Measurements from ENCODE around the gene MRPS22.

MRPS22 gene

DNA sequence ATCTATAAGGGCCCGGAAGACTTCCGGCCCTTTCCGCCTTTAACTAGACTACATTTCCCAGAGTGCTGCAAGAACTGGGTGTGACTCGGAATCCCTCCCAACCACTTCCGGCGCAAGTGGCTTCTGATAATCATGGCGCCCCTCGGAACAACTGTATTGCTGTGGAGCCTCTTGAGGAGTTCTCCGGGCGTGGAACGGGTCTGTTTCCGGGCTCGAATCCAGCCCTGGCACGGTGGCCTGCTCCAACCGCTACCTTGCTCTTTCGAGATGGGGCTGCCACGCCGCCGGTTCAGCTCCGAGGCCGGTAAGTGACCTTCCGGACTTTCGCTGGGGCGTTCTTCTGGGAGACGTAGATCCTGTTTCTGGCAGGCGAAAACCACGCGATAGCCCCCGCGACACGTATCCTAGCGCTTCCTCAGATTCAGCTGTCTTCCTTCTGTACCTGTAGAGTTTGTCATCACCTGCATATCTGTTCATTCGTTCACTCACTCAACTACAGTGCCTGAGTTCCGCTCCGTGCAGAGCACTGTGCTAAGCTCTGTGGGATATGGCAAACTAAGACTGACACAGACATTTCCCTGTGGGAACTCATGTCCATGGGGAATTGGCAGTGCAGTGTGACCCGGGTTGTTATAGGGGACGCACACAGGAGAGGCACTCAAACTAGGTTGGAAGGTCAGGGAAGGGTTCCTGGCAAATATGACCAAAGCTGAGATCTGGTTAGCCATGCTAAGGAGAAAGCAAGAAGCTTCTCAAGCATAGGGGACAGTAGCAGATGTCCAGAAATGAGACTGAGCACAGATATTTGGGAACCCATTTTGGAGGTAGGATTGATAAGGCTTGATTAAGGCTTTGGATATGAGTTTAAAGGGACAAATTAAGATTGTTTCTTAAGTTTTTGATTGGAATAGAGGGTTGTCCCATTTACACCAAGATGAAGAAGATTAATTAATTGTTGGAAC lies at the start of gene MRPS22:
MRPS22 (plus strand) TSS at position 126 of the 962 bp plus-strand sequence; CDS start at position 133, 7 bp downstream.
- DNase-seq, result peak; percentile 88

DNA sequence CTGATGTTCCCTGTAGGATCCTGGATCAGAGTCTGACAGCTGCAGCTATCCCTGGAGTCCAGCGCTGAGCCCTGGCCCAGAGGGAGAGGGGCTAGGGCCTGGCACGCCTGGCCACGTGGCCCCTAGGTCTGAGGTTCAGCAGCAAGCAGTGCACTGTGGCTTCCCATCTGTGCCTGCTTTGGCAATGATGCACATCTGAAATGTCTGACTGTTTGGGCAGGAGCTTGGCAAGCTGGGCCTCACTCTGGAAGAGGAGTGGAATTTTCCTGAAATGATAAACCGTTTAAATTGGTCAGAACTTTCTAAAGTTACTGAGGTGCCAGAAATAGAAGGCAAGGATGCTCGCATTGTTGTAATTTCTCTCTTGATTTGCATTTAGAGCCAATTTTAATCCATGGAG lies 48.8 kb upstream of the MRPS22 start:
- DNase-seq, result no peak

DNA sequence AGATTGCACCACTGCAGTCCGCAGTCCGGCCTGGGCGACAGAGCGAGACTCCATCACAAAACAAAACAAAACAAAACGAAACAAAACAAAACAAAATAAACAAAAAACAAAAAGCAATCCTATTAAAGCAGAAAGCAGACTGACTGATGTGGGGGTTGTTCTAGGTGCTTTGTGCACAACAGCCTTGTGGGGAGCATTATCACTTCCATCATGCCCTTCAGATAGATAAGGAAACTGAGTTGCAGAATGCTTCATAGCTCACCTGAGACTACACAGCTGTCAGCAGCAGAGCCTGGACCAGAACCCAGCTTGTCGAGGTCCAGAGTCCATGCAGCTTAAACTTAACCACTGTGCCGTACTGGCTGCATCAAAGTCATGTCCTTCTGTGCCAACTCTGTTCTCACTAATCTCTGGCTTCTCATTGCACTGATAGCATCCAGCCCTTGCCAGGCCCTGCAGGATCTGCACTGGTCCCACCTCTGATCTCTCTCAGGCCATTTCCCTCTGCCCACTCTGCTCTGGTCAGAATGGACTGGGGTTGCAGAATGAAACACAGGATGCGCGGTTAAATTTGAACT lies 47.6 kb upstream of the MRPS22 start:
- DNase-seq, result no peak

DNA sequence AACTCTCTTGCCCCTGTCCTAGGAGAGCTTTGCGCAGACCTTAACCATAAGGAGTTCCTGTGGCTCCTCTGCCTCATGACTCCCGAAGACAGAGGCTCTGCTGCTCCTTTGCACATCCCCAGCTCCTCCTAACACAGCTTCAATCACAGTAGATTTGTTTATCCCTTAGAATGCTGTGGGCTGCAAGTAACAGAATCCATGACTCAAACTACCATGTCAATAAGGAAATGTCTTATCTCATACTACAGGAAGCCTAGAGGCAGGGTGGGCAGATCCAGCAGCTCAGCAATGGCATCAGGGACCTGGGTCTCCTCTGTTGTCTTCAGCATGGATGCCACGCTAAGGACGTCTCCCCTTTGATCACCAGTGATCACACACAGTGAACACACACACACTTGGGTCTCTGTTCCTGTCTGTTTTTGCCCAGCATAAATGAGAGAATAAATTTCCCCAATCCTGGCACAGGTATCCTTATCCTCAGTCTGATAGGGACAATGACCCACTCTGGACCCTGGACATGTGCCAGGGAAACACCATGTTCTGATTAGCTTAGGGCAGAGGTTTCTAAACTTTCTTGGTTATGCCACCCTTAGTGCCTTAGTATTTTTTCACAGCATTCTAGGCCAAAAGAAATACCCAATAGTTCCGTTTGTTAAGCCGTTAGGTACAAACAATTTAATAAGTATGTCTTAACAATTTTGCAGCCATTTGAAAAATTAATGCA lies 46.1 kb upstream of the MRPS22 start:
- no peak for DNase-seq

DNA sequence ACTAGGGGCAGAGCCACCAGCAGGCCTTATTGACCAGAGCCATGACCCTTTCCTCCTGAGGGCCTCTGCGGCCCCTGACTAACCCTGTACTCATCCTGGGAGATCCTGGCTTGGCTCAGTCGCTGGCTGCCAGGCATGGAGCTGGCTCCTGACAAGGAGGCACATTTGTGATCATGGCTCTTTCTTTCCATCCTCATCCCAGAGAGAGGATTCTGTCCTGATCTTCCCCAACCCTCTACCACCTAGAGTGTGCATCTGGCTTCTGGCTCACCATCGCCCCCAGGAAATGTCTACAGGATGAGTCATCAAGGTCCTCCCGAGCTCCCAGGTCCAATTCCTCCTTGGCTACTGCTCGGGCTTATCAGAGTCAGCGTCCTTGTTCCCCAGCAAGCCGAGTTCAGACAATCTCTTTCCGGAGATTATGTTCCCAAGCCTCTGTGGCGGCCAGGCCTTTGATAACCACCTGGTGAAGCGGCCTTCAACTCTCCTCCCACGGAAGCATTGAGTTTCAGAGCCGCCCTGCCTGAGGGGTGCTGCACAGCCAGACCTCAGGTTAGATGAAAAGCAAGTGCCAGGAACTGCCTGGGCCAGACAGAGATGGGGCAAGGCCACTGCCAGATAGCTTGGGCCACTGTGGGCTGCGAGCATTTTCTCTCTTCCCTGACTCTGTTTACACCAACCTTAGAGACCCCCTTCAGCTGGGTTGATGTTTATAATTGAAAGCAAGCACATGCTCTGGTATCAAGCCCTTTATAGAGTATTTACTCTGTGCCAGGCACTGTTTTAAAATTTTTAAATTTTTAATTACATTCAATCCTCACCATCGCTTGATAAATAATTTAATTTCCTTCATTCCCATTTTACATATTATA lies 44.3 kb upstream of the MRPS22 start:
- DNase-seq, result no peak

DNA sequence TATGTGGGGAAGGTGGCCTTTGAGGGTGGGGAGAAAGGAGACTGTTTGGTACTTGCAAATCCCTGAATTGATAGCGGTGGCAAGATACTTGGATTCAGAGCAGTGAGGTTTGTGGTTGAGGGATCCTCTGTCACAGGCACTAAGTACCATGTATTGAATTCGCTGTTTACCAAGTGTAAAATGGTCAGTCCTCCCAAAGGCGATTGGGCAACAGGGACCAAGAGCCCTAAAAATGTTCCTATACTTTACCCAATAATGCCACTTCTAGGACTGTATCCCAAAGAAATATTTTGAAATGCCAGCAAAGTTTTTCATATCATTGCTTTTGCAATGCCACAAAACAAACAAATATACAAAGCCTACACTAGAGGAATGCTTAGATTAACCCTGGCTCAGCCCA lies 43.4 kb upstream of the MRPS22 start:
- no peak for DNase-seq

DNA sequence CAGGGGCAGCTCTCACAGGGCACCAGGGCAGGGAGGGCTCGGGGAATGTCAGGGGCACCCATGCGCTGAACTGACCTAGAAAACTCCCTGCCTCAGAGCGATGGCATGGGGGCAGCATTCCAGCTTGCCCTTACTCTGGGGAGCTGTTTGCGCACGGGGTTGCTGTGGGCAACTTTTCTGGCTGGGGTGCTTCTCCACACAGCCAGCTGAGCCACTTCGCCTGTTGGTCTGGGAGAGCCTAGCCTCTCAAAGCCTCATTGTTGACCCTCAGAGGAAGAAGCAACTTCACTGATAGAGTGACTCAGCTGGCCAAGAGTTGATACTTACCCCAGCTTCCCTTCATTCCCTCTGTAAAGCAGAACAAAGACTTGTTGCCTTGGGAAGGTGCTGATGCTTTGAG lies 42.6 kb upstream of the MRPS22 start:
- no peak for DNase-seq

DNA sequence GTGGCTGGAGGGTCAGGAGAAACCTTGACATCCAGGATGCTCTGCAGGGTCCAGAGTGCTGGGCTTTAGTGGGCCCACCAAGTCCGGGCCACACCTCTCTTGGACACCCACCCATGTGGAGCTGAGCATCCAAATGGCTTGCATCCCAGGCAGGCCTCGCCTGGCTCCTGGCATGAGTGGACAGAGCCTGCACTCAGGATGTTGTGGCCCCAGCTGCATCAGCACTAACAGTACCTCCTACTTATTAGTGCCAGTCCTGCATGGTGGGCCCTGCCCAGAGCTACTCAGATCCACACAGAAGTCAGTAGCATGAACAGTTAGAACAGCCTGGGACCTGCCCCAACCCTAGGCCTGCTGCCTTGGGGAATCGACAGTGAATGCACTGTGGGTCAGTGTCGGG lies 42.2 kb upstream of the MRPS22 start:
- DNase-seq, result no peak

DNA sequence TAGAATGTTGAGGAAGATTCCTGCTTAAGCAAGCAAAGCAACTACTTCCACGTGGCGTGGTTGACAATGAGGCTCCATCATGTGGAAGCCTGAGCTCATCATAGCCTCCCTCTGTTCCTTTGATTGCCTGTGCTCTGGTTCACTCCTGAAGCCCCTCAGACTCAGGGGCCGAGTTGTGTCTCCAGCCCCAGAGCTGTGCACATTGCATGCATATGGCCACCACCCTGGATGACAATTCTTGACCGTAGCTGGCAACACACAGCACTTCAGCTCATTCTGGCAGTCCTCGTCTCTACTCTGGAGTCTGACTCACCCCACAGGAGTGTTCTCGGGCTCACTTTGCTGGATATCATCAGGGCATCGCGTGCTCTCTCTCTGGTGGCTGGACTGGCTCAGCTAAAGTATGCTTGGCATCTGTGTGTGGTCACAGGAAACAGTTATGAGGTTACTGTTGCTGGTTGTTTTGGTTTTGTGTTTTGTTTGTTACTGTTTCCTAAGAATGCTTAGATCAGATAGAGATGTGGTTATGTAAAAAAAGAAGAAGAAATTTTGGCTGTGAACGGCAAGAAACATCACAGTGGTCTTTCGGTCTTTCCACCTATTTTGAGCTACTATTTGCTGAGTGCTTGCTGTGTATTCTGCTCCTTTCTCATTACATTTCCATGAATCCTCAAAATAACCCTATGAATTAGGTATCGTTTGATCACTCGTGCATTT lies 41.6 kb upstream of the MRPS22 start:
- no peak for DNase-seq

DNA sequence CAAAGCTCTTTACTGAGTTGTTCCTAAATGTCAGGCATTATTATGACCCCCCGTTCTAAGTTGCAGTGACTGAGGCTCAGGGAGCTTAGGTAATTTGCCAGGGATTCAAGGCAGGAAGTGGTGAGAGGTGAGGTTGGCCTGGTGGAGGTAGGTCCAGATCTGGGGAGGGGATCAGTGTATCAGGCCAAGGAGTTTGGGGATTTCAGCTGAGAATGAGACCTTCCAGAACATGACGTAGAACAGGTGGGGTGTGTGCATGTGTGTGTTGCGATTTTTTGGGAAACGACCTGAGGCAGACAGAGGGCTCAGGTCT lies 41.1 kb upstream of the MRPS22 start:
- DNase-seq, result no peak

DNA sequence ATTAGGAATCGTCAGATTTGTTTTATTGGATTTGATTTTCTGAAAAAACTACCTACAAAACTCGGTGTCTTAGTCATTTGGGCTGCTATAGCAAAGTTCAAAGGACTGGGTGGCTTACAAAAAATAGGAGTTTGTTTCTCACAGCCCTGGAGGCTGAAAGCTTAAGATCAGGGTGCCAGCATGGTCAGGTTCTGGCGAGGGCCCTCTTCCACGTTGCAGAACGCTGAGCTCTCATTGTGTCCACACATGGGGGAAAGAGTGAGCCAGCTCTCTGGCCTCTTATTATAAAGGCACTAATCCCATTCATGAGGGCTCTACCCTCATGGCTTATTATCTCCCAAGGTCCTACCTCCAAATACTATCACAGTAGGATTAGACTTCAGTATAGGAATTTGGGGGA lies 40.6 kb upstream of the MRPS22 start:
- DNase-seq, result no peak

DNA sequence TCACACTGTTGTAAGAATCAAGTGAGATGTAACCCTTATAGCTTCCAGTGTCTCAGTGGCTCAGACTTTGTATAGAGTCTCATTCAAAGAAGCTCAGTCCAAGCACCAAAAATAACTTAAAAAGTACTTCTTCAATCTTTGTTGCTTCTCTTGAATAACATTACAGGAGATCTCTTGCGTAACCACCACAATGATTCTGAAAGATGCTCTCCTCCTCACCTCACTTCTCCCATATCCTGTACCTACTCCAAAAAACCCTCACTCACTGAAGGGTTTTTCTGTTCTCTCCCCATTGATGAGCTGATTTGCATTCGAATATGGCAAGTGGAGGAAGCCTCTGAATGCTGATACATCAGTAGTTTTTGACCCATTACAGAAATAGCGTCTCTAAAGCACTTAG lies 39.4 kb upstream of the MRPS22 start:
- no peak for DNase-seq

DNA sequence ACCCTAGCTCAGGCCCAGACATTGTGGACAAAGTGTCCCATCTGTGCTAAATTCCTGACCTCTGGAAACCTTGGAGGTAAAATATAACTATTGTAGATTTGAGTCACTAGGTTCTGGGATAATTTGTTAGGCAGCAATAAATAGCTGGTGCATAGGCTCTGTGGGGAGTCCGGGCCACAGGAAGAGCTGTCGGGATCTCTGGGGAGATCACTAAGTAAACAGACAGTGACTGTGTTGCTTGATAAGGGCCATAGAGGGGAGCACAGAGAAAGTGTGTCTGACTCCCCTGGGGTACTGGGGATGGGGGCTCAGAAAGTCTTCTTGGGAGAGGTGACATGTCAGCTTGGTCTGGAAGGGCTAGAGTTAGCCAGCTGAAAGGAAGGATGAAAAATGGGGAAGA lies 37.7 kb upstream of the MRPS22 start:
- no peak for DNase-seq

DNA sequence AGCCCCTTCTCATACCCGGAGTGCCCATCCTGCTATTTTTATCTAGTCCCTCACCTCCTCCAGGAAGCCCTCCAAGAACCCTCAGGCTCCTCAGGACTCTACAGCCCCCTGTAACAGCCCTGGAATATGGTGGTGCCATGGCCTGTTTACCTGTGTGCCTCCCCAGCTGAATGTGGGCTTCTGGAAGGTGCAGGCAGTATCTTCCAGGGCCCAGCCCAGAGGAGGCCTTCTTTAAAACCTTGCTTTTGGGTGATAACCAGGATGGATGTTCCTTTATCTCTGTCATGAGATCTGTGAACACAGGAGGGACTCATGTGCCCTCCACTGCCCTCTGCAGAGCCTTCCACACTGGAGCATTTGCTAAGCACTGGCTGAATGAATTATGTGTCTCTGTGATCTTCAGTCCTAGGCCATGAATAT lies 36.7 kb upstream of the MRPS22 start:
- no peak for DNase-seq

DNA sequence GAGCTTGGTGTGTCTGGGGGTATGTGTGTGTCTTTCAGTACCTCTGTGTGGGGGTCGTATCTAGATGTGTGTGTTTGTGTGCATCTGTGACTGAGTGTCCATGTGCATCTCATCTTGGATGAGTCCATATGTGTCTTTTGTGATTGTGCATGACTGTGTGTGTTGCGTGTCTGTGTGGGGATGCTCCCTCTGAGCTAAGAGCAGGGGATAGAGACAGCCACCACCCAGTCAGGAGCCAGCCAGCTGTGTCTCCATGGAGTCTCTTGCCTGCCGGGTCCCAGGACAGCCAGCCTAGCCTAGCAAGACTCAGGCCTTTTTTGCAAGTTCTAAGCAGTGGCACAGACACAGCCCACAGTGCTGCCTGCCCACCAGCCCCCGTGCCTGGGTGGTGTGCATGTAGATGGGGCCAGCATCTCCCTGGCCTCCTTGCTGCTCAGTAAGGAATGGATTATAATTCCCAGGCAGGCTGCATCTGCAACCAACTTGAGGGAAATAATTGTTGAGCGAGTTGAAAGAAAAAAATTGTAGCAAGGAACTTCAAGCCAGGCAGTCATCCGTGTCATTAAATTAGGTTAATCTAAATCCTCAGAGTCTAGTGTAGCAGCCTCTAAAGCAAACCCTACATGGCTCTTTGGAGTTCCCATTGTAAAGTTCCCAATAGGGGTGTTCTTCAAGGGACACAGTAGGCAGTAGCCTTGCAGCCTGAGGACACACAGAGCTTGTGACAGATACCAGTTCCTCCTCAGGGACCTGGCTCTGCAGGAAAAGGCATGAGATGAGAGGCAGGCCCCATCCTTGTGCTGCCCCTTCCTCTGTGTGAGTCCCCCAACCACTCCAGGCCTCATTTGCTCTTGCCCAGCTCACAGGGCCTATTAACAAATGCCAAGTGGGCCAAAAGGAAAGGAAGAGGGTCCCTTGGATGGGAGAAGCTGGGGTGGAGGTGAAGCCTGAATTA lies 35.9 kb upstream of the MRPS22 start:
- no peak for DNase-seq

DNA sequence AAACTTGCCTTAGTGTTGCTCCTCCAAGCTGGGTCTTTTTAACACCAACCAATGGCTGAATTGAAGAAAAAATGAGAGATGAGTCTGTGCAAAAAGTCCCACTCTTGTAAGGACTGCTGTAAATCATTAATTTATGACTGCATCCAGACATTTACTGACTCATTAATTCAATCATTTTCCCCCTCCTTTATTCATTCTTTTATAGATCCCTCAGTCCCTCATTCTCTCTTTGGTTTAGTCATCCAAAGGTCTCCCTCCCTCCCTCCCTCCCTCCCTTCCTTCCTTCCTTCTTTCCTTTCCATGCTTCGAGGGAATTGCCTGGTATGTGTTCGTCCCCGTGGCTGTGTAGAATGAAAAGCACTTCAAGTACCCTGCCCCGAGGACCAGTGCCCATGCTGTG lies 35.3 kb upstream of the MRPS22 start:
- DNase-seq, result no peak

DNA sequence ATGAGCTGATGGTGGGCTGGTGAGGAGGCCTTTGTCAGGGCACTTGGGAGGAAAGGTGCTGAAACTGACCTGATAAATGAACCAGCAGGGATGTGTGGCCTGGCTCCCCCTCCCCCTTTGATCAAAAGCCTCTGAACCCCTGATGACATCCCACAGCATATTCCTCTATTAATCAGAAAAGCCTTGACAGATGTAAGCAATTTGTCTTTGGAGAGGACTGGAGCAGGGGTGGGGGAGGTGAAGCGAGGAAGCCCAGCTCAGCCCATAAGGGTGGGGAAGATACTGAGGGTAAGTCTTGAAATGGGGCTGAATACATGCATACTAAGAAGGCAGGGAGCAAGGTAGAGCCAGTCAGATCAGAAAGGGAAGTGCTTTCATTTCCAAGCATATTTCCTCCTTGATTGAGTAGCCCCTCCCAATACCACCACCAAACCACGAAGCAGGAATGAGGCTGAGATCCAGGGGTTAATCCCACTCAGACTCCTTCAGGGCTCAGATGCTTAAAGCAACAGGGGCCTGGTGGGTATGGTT lies 34.7 kb upstream of the MRPS22 start:
- no peak for DNase-seq

DNA sequence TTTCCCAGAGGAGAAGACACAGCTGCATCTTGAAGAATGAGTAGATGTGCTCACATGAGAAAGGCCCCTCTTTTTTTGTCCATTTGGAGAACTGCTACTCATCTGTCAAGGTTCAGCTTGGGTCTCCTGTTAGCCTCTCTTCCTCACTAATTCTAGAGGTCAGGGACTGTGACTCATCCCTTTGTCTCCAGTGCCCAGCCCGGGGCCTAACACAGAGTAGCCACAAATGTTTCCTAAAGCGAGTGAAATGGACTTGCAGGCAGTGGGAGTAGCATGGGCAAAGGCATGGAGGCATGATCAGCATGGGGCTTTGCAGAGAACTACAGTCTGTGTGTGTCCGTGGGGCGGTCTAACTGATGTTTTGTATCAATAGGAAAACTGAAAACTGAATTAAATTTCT lies 33.9 kb upstream of the MRPS22 start:
- no peak for DNase-seq

DNA sequence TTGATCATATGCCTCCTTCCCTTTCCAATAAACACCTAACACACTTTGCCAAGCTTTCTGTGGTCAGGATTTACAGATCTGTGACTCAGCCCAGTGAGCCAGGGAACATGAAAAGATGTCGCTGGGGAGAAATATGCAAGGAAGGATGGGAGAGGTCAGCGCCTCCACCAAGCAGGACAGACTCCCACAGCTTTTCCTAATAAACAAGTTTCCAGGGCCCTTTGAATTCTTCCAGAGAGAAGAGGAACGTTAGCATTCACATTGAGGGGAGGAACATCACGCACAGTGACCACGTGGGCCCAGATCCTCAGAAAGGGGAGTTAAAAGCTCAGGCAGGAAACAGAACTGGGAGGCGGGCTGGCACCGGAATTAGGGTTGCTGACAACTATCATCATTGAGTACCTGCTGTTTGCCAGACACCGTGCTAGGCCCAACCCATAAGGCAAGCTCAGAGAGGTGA lies 33.3 kb upstream of the MRPS22 start:
- no peak for DNase-seq

DNA sequence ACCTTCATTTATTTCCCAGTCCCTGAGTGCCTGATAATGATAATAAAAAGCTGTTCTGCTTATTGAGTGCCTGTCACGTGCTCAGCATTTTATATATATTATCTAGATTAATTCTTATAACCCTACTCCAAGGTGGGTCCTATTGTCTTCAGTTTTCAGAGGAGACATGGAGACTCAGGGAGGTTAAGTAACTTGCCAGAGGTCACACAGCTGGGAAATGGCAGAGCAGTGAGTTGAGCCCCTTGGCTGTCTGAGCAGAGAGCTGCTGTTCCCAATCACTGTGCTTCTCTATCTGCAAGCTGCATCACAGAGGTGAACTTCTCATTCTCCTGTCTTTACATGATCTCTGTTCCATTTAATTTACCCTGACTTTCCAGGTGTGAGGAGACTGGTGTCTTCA lies 32.3 kb upstream of the MRPS22 start:
- no peak for DNase-seq

DNA sequence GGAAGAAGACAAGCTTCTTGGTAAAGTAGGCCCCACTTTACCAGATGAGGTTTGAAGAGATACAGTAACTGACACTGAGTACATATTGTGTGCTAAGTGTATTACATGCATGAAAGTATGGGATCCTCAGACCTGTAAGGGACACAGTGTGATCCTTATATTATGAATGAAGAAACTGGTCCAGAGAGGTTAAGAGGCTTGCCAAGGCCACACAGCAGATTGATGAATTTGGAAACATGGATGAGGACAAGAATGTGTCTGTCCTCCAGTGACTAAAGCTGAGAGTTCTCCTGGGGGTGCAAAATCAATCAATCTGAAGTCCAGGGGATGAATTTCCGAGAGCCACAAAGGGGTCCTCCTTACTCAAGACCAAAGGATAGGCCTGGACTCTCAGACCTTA lies 31.4 kb upstream of the MRPS22 start:
- DNase-seq, result no peak

Data from DMS 273 treated with DMSO at 0.1 percent for 48 hours (cell line).